Inflammatory macrophage (primary cell): ENCODE results near the gene KDM4B.
"Not testable (repeated sequence)": the region's sequence is repeated elsewhere in the genome, so short reads cannot be mapped to it uniquely, and the experiment has no call there.

ENCODE experiments used
- DNase-seq, 2 donors: peaks; one replicate each; pipeline ENCODE4 v3.0.0-alpha.2; 2020 to 2022

Gene KDM4B

DNA sequence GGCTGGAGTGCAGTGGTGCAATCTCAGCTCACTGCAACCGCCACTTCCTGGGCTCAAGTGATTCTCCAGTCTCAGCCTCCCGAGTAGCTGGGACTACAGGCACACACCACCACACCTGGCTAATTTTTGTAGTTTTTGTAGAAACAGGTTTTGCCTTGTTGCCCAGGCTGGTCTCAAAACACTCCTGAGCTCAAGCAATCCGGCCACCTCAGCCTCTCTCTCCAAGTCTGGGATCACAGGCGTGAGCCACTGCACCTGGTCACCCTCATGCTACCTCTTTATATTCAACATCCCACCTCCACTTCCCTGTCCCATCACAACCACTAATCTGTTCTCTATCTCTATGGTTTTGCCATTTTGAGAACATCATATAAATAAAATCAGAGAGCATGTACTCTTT lies 216.0 kb downstream of the KDM4B start:
- DNase-seq = no peak

DNA sequence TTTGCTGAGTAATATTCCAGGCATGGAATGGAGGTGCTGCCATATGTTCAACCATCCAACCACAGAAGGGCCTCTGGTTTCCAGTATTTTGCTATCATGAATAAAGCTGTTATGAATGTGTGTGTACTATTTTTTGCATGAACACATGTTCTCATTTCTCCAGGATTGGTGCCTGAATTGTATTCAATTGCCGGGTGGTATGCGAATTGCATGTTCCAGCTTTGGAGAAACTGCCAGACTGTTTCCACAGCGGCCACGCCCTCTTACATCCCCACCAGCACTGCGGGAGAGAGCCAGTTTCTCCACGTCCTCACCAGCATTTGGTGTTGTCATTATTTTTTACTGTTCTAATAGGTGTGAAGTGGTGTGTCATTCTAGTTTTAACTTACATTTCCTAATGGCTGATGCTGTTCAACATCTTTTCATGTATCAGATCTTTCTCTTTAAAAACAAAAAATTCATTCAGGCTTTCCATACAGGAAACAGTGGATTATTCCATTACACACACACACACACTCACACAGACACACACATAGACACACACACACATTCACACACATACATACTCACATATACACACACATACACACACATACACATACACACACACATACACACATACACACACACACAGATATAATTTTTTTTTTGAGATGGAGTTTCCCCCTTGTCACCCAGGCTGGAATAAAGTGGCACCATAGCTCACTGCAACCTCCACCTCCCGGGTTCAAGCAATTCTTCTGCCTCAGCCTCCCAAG lies 217.6 kb downstream of the KDM4B start:
- DNase-seq = no peak

DNA sequence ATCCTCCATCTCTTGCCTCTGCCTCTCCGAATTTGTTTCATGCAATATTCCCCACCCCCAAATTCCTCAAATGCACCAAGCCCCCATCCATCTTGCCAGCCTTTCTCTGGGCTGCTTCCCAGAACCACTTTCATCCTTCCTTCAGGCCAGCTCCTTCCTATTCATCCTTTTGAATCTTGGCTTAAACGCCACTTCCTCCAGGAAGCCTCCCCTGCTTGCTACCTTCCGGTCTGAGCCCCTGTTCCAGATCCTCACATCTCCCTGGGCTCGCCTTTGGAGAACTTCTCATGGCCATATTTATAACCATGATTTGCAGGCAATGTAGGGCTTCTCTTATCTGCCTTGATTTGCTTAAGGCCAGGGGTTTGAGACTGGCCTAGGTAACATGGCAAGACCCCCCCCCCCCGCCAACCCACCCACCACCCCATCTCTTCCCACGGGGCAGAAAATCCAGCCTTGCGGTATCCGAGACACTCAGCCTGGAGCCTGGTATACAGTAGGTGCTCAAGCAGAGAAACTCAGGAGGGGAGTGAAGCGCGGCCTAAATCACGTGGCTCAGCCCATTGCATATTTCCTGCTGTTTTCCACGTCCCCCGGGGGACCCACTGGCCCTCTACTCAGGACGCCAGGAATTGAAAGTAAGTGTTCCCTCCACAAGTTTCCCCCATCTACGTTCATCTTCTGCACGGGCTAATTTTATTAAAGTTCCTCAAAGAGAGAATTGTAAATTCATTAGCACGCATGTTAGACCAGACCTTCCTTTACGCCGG lies 219.8 kb downstream of the KDM4B start:
- no peak for DNase-seq

DNA sequence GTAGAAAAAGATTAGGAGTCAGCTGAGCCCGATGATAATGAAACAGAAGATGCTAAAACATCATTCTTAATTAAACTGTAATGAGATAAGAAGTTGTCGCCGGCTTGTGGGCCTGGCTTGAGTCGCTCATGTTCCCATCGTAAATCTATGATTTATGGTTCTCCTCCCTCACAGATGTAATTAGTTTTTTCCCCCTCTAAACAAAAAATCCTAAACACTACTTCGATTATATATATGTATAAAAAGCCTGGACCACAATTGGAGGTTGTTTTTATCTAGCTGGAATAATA lies 220.3 kb downstream of the KDM4B start:
- DNase-seq = no peak

DNA sequence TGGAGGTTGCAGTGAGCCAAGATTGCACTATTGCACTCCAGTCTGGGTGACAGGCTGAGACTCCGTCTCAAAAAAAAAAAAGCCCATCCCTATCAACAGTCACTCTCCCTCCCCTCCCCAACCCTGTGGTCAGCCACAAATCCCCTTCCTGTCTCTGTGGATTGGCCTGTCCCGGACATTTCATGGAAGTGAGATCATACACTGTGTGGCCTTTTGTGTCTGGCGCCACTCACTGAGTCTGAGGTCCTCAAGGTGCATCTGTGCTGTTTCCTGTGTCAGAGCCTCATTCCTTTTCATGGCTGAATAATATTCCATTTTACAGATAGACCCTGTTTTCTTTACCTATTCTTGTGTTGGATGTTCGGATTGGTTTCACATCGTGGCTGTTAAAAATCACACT lies 222.2 kb downstream of the KDM4B start:
- DNase-seq = no peak

GRCh38 chr19:5192568-5192967 lies 223.7 kb downstream of the KDM4B start:
- no peak for DNase-seq

- no peak for DNase-seq
Measured at GRCh38 chr19:5193192-5193591, 224.3 kb downstream of the KDM4B start.

DNA sequence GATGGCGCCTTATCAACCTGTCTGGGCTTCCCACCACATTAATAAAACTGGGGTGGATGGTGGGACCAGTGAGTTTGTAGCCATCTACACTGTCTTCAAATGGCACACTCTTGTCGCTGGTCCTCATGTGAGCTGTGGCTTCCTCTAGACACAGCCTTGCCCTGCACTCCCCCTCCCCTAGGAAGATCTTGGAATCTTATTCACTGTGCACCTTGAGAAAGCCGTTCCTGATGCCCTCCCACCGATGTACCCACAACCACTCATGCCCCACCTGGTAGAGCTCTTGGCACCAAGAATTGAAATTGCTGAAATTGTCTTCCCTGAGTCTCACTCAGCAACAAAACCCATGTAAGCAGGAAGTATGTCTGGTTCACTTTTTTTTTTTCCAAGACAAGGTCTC lies 225.7 kb downstream of the KDM4B start:
- DNase-seq = no peak

GRCh38 chr19:5195587-5195986 lies 226.7 kb downstream of the KDM4B start:
- DNase-seq = not testable (repeated sequence)

- no peak for DNase-seq
Measured at GRCh38 chr19:5196832-5197231, 227.9 kb downstream of the KDM4B start.

DNA sequence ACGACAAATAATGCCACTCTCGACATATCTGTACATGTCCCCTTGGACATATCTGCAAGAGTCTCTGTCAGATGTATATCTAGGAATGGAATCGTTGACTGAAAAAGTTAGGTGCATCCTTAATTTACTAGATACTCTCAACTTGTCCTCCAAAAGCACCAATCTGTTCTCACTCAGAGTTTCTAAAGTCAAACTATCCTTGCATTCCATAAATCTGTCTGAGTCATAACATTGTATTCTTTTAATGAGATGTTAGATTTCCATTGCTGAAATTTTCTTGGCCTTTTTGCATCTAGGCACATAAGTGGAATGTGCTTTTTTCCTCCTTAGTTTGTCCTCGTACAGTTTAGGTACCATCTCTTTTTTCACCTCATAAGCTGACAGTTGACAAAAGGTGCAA lies 231.9 kb downstream of the KDM4B start:
- DNase-seq = no peak

DNA sequence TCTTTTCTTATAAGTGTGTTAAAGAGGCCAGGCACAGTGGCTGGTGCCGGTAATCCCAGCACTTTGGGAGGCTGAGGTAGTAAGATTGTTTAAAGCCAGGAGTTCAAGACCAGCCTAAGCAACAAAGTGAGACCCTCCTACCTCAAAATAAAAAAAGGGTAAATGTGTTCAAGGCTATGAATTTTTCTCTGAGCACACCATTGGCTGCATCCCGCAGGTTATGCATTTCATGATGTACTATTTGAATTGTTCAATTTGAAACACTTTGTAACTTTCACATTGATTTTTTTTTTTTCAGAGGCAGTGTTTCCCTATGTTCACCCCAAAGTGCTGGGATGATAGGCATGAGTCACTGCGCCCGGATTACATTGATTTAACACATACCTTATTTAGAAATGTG lies 233.6 kb downstream of the KDM4B start:
- no peak for DNase-seq
